Activated CD8-positive, alpha-beta T cell treated with anti-CD3 and anti-CD28 coated beads for 36 hours (primary cell): ENCODE results near the gene RNU11. TPM values are rescaled to one million over a fixed set of nuclear protein-coding genes. Genes with fewer than 3 reads are reported as not detected.
A peak's percentile ranks its signal among the peaks of the same experiment; 100 is the strongest.

Experiments
- ATAC-seq: fragments of 200-7000 bp; cut with Tn5 transposase; one replicate; pipeline ENCODE4 v1.10.0; 2021; ENCODE audit warnings: mild to moderate bottlenecking, moderate library complexity
- CTCF ChIA-PET: fragments of 350-600 bp; sonication (Branson Sonifier 250); formaldehyde crosslinking; loops from one replicate; lab custom pipeline; 2021; ENCODE audit warnings: antibody characterized with exemption; lab: Charles Lee
- POLR2A ChIA-PET: fragments of 350-600 bp; sonication (Branson Sonifier 250); formaldehyde crosslinking; loops from one replicate; lab custom pipeline; 2021; ENCODE audit warnings: antibody characterized with exemption; lab: Charles Lee
- DNase-seq: peaks from one replicate; pipeline ENCODE4 v3.0.0-alpha.2; 2020
- H3K27ac Mint-ChIP-seq: one replicate; pipeline ENCODE4 v1.8.0; 2021; ENCODE audit warnings: mild to moderate bottlenecking, mixed read lengths
- H3K27me3 Mint-ChIP-seq: one replicate; pipeline ENCODE4 v1.8.0; 2021; ENCODE audit warnings: mixed read lengths
- H3K36me3 Mint-ChIP-seq: one replicate; pipeline ENCODE4 v1.8.0; 2021; ENCODE audit warnings: low read depth, mixed read lengths
- H3K4me1 Mint-ChIP-seq: one replicate; pipeline ENCODE4 v1.8.0; 2021; ENCODE audit warnings: low read depth, mixed read lengths
- H3K4me3 Mint-ChIP-seq: one replicate; pipeline ENCODE4 v1.8.0; 2021; ENCODE audit warnings: mild to moderate bottlenecking, moderate library complexity, mixed read lengths
- H3K9me3 Mint-ChIP-seq: one replicate; pipeline ENCODE4 v1.8.0; 2021; ENCODE audit warnings: mixed read lengths
- intact Hi-C: fragments of 100-400 bp; cut with micrococcal nuclease; formaldehyde crosslinking; loops from one replicate; pipeline ENCODE4 v1.10.0; 2022
- total RNA-seq, 2 experiments: library from RNA; stranded (reverse); gene quantifications; one replicate each; pipeline ENCODE4 v1.2.3, GENCODE V29; 2021
- TF ChIP-seq, protein P1 (sequence below): fragments of 200-600 bp; IDR thresholded peaks from one replicate; pipeline ENCODE4 v1.8.0; 2022; ENCODE audit warnings: antibody characterized with exemption, mild to moderate bottlenecking

The RNU11 gene
- total RNA-seq, 2 experiments from 2014 or later: not detected

DNA sequence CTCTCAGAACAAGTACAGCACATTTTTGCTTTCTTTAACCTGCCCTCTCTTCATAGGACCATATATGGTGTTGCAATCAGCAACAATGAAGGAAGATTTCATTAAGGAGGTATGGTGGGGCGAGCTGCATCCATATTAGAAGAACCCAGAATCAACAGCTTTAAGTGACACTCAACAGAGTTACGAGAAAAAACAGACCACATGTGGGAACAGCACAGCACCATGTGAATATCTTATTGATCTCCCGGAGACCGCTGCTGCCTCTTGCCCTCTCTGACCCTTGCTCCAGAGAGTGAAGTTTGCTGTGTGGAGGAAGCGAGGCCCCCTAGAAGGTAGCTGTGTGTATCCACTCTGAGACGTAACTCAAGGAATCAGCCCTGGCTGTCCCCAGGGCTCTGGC is 43.4 kb upstream of the RNU11 start:
- TF ChIP-seq, protein P1, sequence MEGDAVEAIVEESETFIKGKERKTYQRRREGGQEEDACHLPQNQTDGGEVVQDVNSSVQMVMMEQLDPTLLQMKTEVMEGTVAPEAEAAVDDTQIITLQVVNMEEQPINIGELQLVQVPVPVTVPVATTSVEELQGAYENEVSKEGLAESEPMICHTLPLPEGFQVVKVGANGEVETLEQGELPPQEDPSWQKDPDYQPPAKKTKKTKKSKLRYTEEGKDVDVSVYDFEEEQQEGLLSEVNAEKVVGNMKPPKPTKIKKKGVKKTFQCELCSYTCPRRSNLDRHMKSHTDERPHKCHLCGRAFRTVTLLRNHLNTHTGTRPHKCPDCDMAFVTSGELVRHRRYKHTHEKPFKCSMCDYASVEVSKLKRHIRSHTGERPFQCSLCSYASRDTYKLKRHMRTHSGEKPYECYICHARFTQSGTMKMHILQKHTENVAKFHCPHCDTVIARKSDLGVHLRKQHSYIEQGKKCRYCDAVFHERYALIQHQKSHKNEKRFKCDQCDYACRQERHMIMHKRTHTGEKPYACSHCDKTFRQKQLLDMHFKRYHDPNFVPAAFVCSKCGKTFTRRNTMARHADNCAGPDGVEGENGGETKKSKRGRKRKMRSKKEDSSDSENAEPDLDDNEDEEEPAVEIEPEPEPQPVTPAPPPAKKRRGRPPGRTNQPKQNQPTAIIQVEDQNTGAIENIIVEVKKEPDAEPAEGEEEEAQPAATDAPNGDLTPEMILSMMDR: no peak
- intact Hi-C loops: no loop called here
- Mint-ChIP-seq H3K9me3 (no peaks in the 10 kb centered on the region), H3K36me3 (peaks cover 23% of the 10 kb centered on the region), H3K27ac (no peak overlapping the region), H3K27me3 (no peaks in the 10 kb centered on the region), H3K4me1 (peaks cover 7% of the 10 kb centered on the region), H3K4me3 (no peak overlapping the region)
- POLR2A ChIA-PET: interaction anchor here (0.6 to 8.2 kb wide), 5 partner anchors 11 to 91 kb away, joined by 3 to 65 read pairs (median 4); partner anchors contain the start of gene TAF12
- ATAC-seq (no peak), DNase-seq (no peak)
- CTCF ChIA-PET: interaction anchor here (0.6 to 2.3 kb wide), 4 partner anchors 11 to 272 kb away, joined by 3 to 10 read pairs (median 4); no protein-coding TSS in a partner anchor

DNA sequence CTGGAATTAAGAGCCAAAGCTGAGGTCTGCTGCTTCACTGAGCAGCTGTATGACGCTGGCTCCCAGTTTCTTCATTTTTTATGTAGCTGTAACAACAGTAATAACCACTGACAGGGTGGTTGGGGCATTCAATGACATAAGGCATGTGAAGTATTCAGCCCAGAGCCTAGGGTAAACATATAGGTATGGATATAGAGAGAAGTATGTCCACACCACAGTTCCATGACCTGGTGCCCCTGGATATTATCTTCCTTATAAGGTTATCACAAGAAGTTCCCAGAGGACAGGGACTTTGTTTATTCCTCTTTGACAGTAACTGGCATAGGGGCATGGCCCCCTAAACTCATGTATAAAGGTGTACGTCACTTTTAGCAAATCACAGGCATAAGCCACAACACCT is 41.6 kb upstream of the RNU11 start:
- no peaks in the 10 kb centered on the region for H3K9me3 Mint-ChIP-seq
- ATAC-seq (no peak), DNase-seq (no peak)
- POLR2A ChIA-PET: interaction anchor here (0.9 kb wide), 1 partner anchor 37 kb away, joined by 3 read pairs; the partner anchor contains the start of gene TAF12
- H3K4me3 Mint-ChIP-seq: no peak overlapping the region
- no peaks in the 10 kb centered on the region for H3K27me3 Mint-ChIP-seq
- CTCF ChIA-PET: interaction anchor here (1.9 kb wide), 1 partner anchor 271 kb away, joined by 6 read pairs; no protein-coding TSS in a partner anchor
- intact Hi-C loops: no loop called here
- no peak overlapping the region for H3K27ac Mint-ChIP-seq
- H3K4me1 Mint-ChIP-seq: peaks cover 3% of the 10 kb centered on the region
- TF ChIP-seq, protein P1: no peak
- peaks cover 28% of the 10 kb centered on the region for H3K36me3 Mint-ChIP-seq

DNA sequence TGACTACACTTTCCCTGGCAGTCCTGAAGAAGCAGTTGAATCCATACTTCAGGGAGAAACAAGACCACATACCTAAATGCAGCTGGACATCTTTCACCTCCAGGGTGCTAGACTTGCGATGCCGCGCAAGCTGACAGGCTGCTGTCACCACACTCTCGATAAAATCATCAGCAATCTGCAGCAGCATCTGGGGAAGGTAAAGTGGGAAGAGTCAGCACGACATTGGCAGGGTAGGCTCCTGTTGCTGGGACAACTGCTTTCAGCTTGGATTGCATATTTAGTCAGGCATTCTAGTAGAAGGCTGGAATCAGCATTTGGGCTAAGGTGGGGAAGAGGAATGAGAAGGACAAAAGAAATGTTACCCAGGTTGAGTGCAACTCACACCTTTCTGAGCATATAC is 35.2 kb upstream of the RNU11 start:
- no peak for DNase-seq
- ChIA-PET POLR2A (interaction anchor here (0.7 kb wide), 1 partner anchor 32 kb away, joined by 3 read pairs; no protein-coding TSS in a partner anchor), CTCF (no interaction called here)
- Mint-ChIP-seq H3K4me3 (no peak overlapping the region), H3K27me3 (no peaks in the 10 kb centered on the region), H3K36me3 (peaks cover 28% of the 10 kb centered on the region), H3K4me1 (no peaks in the 10 kb centered on the region), H3K27ac (no peak overlapping the region), H3K9me3 (no peaks in the 10 kb centered on the region)
- intact Hi-C loops: no loop called here
- TF ChIP-seq, protein P1: no peak
- no peak for ATAC-seq

DNA sequence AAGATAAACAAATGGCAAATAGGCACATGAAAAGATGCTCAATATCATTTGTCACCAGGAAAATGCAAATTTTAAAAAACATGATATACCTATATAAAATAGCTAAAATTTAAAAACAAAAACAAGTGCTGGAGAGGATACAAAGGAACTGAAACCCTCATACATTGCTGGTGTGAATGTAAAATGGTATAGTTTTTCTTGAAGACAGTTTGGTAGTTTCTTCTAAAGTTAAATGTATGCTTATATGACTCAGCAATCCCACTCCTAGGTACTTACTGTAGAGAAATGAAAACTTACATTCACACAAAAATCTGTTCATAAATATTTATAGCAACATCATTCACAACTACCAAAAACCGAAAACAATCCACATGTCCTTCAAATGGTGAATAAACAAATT is 16.7 kb upstream of the RNU11 start:
- intact Hi-C loops: no loop called here
- Mint-ChIP-seq H3K9me3 (no peaks in the 10 kb centered on the region), H3K36me3 (peaks cover 3% of the 10 kb centered on the region), H3K27me3 (no peaks in the 10 kb centered on the region), H3K4me1 (peaks cover 16% of the 10 kb centered on the region), H3K27ac (no peak overlapping the region), H3K4me3 (no peak overlapping the region)
- TF ChIP-seq, protein P1: no peak
- DNase-seq (no peak), ATAC-seq (no peak)
- ChIA-PET POLR2A (interaction anchor here (1.0 kb wide), 1 partner anchor 17 kb away, joined by 5 read pairs; the partner anchor contains the start of gene RNU11), CTCF (interaction anchor here (1.8 kb wide), 1 partner anchor 245 kb away, joined by 6 read pairs; no protein-coding TSS in a partner anchor)

DNA sequence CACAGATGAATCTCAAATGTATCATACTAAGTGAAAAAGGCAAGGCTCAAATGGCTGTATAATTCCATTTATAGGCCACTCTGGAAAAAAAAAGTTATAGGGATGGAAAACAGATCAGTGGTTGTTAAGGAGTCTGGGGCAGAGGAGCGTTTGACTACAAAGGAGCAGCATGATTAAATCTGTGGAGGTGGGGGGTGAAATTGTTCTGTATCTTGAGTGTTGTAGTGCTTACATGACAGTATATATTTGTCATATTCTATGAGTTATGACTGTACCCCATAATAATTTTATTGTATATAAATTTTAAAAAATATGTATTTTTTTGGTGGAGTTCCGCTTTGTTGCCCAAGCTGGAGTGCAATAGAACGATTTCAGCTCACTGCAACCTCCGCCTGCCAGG is 15.8 kb upstream of the RNU11 start:
- Mint-ChIP-seq H3K4me3 (no peak overlapping the region), H3K27ac (peak overlapping the region; percentile 17), H3K4me1 (peaks cover 19% of the 10 kb centered on the region), H3K36me3 (peaks cover 3% of the 10 kb centered on the region), H3K27me3 (no peaks in the 10 kb centered on the region), H3K9me3 (no peaks in the 10 kb centered on the region)
- no peak for DNase-seq
- CTCF ChIA-PET: no interaction called here
- intact Hi-C loops: no loop called here
- TF ChIP-seq, protein P1: no peak
- no peak for ATAC-seq
- POLR2A ChIA-PET: interaction anchor here (0.6 kb wide), 1 partner anchor 201 kb away, joined by 3 read pairs; no protein-coding TSS in a partner anchor
